ENCODE results near the gene LCMT1. TPM values are rescaled to one million over a fixed set of nuclear protein-coding genes. Genes with fewer than 3 reads are reported as not detected.

The LCMT1 gene
- total and polyA plus RNA-seq, 2 donors (not counting 1 experiment from before 2014, with no cell fraction given): 20.2 to 42.0 TPM

- no peaks in the 10 kb centered on the region for H3K4me1 ChIP-seq (ENCODE audit: control insufficient read depth in 2 of 2, insufficient read depth in 2 of 2, low read length in 2 of 2)
- Mint-ChIP-seq H3K9me3 (ENCODE audit: insufficient read depth) (no peaks in the 10 kb centered on the region), H3K4me1 (no peaks in the 10 kb centered on the region), H3K27ac (no peak overlapping the region), H3K27me3 (no peaks in the 10 kb centered on the region), H3K4me3 (no peak overlapping the region)
- CTCF ChIA-PET: interaction anchor here (0.5 to 1.7 kb wide), 2 partner anchors 9 to 91 kb away, joined by 4 read pairs; no protein-coding TSS in a partner anchor
- H3K9me3 ChIP-seq (ENCODE audit: control extremely low read depth in 1 of 3, control insufficient read depth in 2 of 3, insufficient read depth in 1 of 3, low read length in 2 of 3): no peaks in the 10 kb centered on the region
- POLR2A ChIA-PET: no interaction called here
- no peaks in the 10 kb centered on the region for H3K27me3 ChIP-seq (replicated peaks in 1 of 4; ENCODE audit: control extremely low read depth in 1 of 4, control insufficient read depth in 3 of 4, insufficient read depth in 4 of 4, low read length in 3 of 4)
- H2AFZ ChIP-seq (ENCODE audit: insufficient read depth, low read depth, low read length, poor library complexity, severe bottlenecking): no peak overlapping the region
- DNase-seq: no peak
- no peaks in the 10 kb centered on the region for H3K79me2 ChIP-seq (ENCODE audit: control insufficient read depth, insufficient read depth, low read length)
- H3K4me3 ChIP-seq (ENCODE audit: control extremely low read depth in 1 of 5, extremely low read depth in 1 of 5, insufficient read depth in 1 of 5, low read depth in 2 of 5, low read length in 4 of 5): no peak overlapping the region
- H4K20me1 ChIP-seq (ENCODE audit: control insufficient read depth, insufficient read depth, low read length, poor library complexity, severe bottlenecking): no peaks in the 10 kb centered on the region
- no peak for ATAC-seq (ENCODE audit: low read depth)
- WGBS (ENCODE audit: insufficient coverage): no CpG with 5 or more reads among the region's 2 CpGs
- peaks cover 0 to 31% of the 10 kb centered on the region in 2 experiments for H3K36me3 ChIP-seq (replicated peaks in 1 of 2; ENCODE audit: control extremely low read depth in 1 of 2, control insufficient read depth in 1 of 2, extremely low read depth in 1 of 2, insufficient read depth in 2 of 2, low read length in 1 of 2)
- no peak overlapping the region for H3K4me2 ChIP-seq (replicated peaks; ENCODE audit: low read depth, low read length, poor library complexity, severe bottlenecking)
- H3K27ac ChIP-seq (ENCODE audit: low read length in 2 of 2): no peak overlapping the region
- intact Hi-C loops (cut with micrococcal nuclease): no loop called here
- H3K9ac ChIP-seq (ENCODE audit: low read length): no peak overlapping the region
- TF ChIP-seq CTCF (IDR thresholded peaks at IDR 0.05): no peak
- TF ChIP-seq EZH2 (IDR thresholded peaks at IDR 0.05; ENCODE audit: borderline replicate concordance, insufficient read depth, low read depth, low read length, poor library complexity, severe bottlenecking): no peak
Measured at GRCh38 chr16:25174285-25174684, 62.7 kb downstream of the LCMT1 start.

- Mint-ChIP-seq H3K4me1 (no peaks in the 10 kb centered on the region), H3K4me3 (no peak overlapping the region), H3K27ac (no peak overlapping the region), H3K27me3 (no peaks in the 10 kb centered on the region), H3K9me3 (ENCODE audit: insufficient read depth) (no peaks in the 10 kb centered on the region)
- Histone ChIP-seq H3K27ac (ENCODE audit: low read length in 2 of 2) (no peak overlapping the region), H3K9me3 (ENCODE audit: control extremely low read depth in 1 of 3, control insufficient read depth in 2 of 3, insufficient read depth in 1 of 3, low read length in 2 of 3) (no peaks in the 10 kb centered on the region), H3K9ac (ENCODE audit: low read length) (no peak overlapping the region), H3K27me3 (replicated peaks in 1 of 4; ENCODE audit: control extremely low read depth in 1 of 4, control insufficient read depth in 3 of 4, insufficient read depth in 4 of 4, low read length in 3 of 4) (no peaks in the 10 kb centered on the region), H3K4me1 (ENCODE audit: control insufficient read depth in 2 of 2, insufficient read depth in 2 of 2, low read length in 2 of 2) (no peaks in the 10 kb centered on the region), H3K79me2 (ENCODE audit: control insufficient read depth, insufficient read depth, low read length) (no peaks in the 10 kb centered on the region), H3K36me3 (replicated peaks in 1 of 2; ENCODE audit: control extremely low read depth in 1 of 2, control insufficient read depth in 1 of 2, extremely low read depth in 1 of 2, insufficient read depth in 2 of 2, low read length in 1 of 2) (peaks cover 0 to 18% of the 10 kb centered on the region in 2 experiments), H3K4me3 (ENCODE audit: control extremely low read depth in 1 of 5, extremely low read depth in 1 of 5, insufficient read depth in 1 of 5, low read depth in 2 of 5, low read length in 4 of 5) (no peak overlapping the region), H4K20me1 (ENCODE audit: control insufficient read depth, insufficient read depth, low read length, poor library complexity, severe bottlenecking) (no peaks in the 10 kb centered on the region), H2AFZ (ENCODE audit: insufficient read depth, low read depth, low read length, poor library complexity, severe bottlenecking) (no peak overlapping the region), H3K4me2 (replicated peaks; ENCODE audit: low read depth, low read length, poor library complexity, severe bottlenecking) (no peak overlapping the region)
- intact Hi-C loops (cut with micrococcal nuclease): loop anchor here (1.0 kb wide), 1 partner anchor 121 kb away; no protein-coding TSS in a partner anchor
- no peak for DNase-seq
- CTCF ChIA-PET: interaction anchor here (1.7 kb wide), 1 partner anchor 10 kb away, joined by 4 read pairs; no protein-coding TSS in a partner anchor
- POLR2A ChIA-PET: interaction anchor here (0.7 kb wide), 1 partner anchor 64 kb away, joined by 4 read pairs; no protein-coding TSS in a partner anchor
- 100% methylated on average over 7 of the region's 7 CpGs for WGBS (ENCODE audit: insufficient coverage)
- ATAC-seq (ENCODE audit: low read depth): no peak
- TF ChIP-seq CTCF (IDR thresholded peaks at IDR 0.05): no peak
- no peak for TF ChIP-seq EZH2 (IDR thresholded peaks at IDR 0.05; ENCODE audit: borderline replicate concordance, insufficient read depth, low read depth, low read length, poor library complexity, severe bottlenecking)
Measured at GRCh38 chr16:25176136-25176535, 64.6 kb downstream of the LCMT1 start.
